ENCODE measurements around the gene PPFIA3.

PPFIA3 gene

GRCh38 chr19:49148784-49149651 lies 29.7 kb downstream of the PPFIA3 start:
- DNase-seq: peak; percentile 13 to 96 (median 80)

- DNase-seq: peak in 46 of 51 donors; percentile 30 to 85 (median 61)
Observed at GRCh38 chr19:49149652-49150105, 30.3 kb downstream of the PPFIA3 start.

DNA sequence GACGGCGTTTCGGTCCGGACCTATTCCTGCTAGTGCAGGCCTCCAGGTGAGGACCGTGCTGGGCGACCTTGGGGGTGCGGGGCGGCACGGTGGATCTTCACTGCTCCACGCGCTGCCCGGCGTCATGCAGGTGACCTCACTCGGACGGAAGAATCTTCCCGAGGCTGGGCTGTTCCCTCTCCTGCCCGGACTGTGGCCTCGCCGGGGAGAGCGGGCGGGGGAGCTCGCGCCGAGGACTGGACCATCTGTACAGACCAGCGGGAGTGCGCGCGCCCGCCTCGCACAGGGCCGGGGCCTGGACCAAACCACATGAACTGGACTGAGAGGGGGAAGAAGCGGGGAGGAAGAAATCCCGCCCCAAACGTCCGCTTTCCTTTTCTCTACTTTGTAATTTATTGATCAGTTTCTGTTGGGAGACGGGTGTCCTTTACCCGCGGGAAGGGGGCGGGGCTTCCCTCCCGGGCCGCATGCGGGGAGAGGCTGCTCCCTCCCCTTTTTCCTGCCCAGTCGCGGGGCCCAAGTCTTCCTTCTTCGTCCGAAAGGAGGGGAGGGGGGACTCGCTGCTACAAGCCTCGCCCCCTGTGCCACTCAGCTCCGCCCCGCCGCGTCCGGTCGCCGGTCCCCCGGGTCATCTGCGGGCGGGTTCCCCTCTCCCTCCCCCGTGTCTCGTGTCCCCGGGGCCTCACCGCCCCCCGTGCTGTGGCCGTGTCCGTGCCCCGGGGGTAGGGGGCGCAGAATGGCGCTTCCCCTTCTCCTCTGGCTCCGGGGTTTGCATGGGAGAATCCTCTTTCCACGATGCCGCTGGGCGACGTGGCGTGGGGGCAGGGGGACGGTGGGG lies 31.0 kb downstream of the PPFIA3 start:
- peak; percentile 54 to 93 (median 82) for DNase-seq

- no peak for DNase-seq
Observed at GRCh38 chr19:49150944-49151243, 31.6 kb downstream of the PPFIA3 start.

- DNase-seq: peak in 27 of 51 donors; percentile 6 to 53 (median 31)
Observed at GRCh38 chr19:49151267-49152118, 32.1 kb downstream of the PPFIA3 start.

DNA sequence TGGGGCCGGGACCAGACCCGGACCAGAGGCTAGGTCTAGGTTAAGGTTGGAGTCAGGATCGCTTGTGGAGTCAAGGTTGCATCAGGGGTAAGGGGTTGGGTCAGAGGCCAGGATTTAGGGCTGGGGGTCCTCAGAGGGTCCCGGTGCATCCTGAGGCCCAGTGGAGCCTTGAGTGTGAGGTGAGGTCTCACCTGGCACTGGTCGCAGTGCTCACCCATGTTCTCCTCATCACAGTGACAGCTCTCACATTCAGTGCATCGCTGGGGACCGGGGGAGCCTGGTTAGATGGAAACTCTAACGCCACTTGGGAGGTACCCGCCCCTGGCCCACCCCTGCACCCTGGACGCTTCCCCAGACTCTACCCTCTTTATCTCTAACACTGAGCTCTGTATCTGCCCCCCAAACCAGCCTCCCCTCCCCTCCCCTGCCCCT lies 32.8 kb downstream of the PPFIA3 start:
- DNase-seq: no peak

DNA sequence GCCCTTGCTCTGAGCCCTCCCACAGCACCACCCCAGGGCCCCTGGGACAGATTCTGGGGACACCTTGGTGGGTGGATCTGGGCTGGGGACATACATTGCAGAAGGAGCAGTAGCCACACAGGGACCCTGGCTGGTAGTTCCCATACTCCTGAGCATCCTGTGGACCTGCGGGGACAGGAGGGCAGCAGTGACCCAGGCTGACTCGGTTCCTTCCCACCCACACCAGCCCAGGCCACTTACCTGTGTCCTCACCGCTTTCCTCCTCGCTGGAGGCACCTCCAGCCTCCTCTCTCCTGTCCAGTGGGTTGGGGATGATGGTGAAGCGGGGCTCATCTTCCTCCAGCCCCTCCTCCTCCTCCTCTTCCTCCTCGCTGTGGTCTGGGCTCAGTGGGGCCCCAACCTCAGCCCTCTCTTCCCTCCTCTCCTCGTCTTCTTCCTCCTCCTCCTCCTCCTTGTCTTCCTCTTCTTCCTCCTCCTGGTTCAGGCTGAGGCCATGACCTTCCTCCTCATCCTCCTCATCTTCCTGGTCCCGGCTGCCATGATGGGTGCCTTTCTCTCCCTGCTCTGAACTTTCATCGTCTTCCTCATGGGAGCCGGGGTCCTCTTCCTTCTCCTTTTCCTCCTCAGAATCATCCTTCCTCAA lies 33.9 kb downstream of the PPFIA3 start:
- DNase-seq: no peak

DNA sequence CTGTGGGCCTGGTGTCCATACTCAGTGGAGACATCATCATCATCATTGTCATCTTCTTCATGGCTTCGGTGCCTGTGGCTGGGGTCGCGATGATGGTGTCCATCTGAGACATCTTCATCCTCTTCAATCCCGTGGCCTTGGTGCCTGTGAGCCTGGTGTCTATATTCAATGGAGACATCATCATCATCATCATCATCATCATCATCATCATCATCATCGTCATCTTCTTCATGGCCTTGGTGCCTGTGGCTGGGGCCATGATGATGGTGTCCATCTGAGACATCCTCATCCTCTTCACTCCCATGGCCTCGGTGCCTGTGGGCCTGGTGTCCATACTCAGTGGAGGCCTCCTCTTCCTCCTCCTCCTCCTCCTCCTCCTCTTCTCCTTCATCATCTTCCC lies 34.9 kb downstream of the PPFIA3 start:
- DNase-seq: no peak

GRCh38 chr19:49155005-49155819 lies 35.9 kb downstream of the PPFIA3 start, which contains the start of gene HRC:
HRC (minus strand) TSS chr19:49155396; CDS start chr19:49155237, 159 bp downstream.
- DNase-seq: no peak

GRCh38 chr19:49155820-49156346 lies 36.5 kb downstream of the PPFIA3 start:
- DNase-seq: no peak

GRCh38 chr19:49157445-49158224 lies 38.3 kb downstream of the PPFIA3 start, which contains the start of gene TRPM4:
TRPM4 (plus strand) TSS chr19:49157792; CDS start chr19:49157867, 75 bp downstream.
- peak in 47 of 51 donors; percentile 10 to 85 (median 54) for DNase-seq

GRCh38 chr19:49160450-49161189 lies 41.3 kb downstream of the PPFIA3 start:
- DNase-seq: no peak

GRCh38 chr19:49161987-49162386 lies 42.6 kb downstream of the PPFIA3 start:
- DNase-seq: no peak

GRCh38 chr19:49165111-49165750 lies 45.9 kb downstream of the PPFIA3 start:
- DNase-seq: peak in 7 of 51 donors; percentile 16 to 62 (median 26)

GRCh38 chr19:49165865-49166301 lies 46.5 kb downstream of the PPFIA3 start:
- no peak for DNase-seq

DNA sequence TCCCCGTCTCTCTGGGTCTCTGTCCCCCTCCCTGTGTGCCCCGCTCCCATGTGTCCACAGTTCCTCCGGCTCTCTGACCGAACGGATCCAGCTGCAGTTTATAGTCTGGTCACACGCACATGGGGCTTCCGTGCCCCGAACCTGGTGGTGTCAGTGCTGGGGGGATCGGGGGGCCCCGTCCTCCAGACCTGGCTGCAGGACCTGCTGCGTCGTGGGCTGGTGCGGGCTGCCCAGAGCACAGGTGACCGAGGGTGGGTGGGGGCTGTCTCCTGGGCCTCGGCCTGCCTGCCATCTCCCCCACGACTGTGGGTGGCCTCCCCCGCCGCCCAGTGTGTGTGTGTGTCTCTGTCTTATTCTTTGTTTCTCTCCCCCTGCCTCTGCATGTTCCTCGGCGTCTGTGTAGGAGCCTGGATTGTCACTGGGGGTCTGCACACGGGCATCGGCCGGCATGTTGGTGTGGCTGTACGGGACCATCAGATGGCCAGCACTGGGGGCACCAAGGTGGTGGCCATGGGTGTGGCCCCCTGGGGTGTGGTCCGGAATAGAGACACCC lies 48.6 kb downstream of the PPFIA3 start:
- DNase-seq: no peak

DNA sequence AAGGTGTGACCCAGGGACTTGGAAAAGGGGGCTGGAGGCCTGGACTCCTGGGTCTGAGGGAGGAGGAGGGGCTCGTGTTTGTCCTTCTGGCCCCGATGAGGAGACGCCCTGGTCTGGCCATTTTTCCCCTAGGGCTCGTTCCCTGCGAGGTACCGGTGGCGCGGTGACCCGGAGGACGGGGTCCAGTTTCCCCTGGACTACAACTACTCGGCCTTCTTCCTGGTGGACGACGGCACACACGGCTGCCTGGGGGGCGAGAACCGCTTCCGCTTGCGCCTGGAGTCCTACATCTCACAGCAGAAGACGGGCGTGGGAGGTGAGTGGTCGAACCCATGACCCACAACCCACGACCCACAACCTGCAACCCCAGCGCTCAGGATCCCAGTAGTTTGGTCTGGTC lies 49.1 kb downstream of the PPFIA3 start:
- no peak for DNase-seq
